ENCODE data around the gene KDM5C. TPM values are rescaled to one million over a fixed set of nuclear protein-coding genes. Genes with fewer than 3 reads are reported as not detected.
"Not testable (repeated sequence)": the region's sequence is repeated elsewhere in the genome, so short reads cannot be mapped to it uniquely, and the experiment has no call there.

The KDM5C gene
- total RNA-seq, 1 donor from 2014 or later = 86.8 TPM

- DNase-seq (ENCODE audit: low read depth in 2 of 2) = no peak
Observed at GRCh38 chrX:53194308-53194707, 30.7 kb downstream of the KDM5C start.

DNA sequence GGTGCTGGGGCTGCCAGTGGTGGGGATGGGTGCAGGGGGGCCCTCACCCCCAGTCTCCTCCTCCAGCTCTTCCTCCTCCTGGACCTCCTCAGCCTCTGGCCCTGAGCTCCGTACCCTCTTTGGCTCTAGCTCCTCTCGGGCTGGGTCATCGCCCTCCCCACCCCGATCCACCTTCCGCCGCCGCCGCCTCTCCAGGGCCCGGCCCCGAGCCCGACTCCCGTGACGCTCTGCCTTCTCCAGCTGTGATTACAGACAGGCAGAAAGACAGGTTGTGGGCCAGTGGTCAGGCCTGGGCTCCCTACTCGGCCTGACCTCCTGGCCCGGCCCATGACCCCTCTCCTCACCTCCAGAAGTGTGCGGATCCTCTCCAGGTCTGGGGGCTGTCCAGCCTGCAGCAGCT, 31.9 kb downstream of the KDM5C start:
- no peak for DNase-seq (ENCODE audit: low read depth in 2 of 2)

DNA sequence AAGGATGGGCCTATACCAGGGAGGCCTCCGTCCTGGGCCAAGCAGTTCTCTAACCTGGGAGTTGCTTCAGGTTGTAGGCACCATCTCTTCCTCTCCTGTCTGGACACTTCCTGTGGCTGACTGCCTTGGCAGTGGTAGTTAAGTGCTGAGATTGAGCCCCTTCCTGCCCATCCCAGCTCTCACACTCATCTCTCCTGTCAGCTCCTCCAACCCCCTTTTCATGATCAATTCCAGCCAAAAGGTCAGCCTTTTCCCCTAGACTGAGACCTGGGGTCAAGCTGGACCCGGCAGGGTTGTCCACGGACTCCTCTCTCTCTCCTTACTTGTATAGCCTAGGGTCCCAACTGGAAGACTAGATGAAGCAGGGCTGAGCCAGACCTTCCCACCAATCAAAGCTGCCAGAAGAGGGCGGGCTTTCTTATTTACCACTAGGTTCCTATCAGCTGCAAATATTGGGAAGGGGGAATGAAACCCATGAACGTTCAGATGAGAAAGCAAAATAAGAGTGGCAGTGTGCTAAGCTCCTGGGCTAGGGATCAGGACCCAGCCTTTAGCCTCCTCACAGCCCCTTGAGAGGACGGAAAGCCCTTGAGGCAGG, 34.5 kb downstream of the KDM5C start:
- DNase-seq (ENCODE audit: low read depth in 2 of 2) = no peak

DNA sequence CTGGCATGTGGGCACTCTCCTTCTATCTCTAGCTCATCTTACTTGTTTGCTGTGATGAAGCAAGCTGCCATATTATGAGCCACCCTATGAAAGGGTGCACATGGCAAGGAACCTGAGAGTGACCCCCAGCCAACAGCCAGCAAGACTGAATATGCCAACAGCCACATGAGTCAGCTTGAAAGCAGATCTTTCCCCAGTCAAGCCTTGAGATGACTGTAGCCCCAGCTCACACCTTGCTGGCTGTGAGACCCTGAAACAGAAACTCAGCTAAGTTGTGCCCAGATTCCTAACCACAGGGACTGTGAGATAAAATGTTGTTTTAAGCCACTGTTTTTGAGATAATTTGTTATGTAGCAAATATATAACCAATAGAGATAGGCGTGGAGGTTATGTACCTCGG, 36.2 kb downstream of the KDM5C start:
- DNase-seq (ENCODE audit: low read depth in 2 of 2) = no peak

DNA sequence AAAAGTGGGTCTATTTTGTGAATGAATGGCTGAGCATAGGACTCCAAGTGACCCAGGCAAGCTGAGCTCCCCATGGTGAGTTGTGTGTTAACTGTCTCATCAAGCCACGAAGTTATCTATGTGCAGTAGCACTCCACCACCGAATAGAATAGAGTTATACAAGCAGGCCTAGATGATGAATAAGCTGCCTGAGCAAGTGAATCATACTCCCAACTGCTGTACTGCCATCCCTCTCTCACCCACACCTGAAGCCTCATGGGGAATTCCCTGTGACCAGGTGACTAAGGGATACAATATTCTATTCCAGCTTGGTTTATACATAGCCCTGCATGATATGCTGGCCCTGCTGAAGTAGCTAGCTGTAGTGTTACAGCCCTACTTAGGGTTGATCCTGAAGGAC, 38.7 kb downstream of the KDM5C start:
- DNase-seq (ENCODE audit: low read depth in 2 of 2) = no peak

DNA sequence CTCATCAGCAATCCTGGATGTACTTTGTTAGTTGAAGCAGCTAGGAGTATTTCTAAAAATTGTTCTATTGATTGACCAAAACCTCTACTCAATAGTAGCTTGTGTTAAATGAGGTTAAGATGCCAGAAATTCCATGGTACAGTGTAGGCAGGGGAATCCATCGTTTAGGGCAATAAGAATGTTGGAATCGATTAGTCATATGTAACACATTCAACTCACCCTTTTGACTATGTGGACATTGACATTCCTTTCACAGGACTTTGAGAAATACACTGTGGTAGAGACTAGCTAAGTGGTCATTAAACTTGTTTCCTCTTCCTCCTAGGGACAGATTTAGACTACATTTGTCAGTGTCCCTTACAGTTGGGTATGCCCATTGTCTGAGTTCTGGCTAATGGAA, 40.2 kb downstream of the KDM5C start:
- DNase-seq (ENCODE audit: low read depth in 2 of 2) = no peak

GRCh38 chrX:53171356-53171755, 53.7 kb downstream of the KDM5C start:
- DNase-seq (ENCODE audit: low read depth in 2 of 2) = no peak

DNA sequence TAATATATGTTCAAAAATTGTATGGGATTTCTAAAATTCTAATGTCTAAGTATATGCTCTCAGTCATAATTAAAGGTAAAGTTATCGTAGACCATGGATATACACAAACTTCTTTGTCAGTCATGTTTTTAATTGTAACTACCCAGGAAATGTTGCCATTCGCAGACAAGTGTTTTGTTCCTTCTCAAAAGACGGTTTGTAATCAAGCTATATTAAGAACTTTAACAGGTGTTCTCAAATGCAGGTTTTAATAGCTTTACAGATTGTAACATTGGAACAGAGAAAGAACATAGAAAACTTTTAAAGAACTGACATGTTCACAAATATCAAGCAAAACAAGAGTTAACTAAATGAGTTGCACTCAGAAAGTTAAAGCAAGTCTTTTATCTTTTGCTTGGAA, 58.9 kb downstream of the KDM5C start:
- no peak for DNase-seq (ENCODE audit: low read depth in 2 of 2)

DNA sequence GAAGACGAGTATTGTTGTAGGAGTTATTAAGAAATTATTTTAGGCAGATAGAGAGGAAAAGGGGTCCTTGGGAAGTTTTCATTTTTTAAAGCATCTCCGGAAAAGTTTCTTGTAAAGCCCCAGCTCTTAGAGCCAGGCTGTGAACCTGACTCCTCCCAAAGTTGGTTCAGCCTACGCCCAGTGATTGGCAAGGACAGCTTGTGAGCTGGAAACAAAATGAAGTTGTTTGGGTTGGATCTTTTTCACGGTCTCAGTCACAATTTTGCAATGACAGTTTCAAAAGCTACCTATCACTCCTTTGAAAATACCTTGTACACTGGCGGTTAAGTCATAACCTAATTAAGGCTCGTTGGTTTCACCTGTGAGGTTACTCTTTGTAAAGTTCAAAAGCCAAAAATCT, 60.4 kb downstream of the KDM5C start:
- DNase-seq (ENCODE audit: low read depth in 2 of 2) = not testable (repeated sequence)

GRCh38 chrX:53163436-53163835, 61.6 kb downstream of the KDM5C start:
- no peak for DNase-seq (ENCODE audit: low read depth in 2 of 2)

GRCh38 chrX:53160297-53160983, 64.6 kb downstream of the KDM5C start:
- no peak for DNase-seq (ENCODE audit: low read depth in 2 of 2)

DNA sequence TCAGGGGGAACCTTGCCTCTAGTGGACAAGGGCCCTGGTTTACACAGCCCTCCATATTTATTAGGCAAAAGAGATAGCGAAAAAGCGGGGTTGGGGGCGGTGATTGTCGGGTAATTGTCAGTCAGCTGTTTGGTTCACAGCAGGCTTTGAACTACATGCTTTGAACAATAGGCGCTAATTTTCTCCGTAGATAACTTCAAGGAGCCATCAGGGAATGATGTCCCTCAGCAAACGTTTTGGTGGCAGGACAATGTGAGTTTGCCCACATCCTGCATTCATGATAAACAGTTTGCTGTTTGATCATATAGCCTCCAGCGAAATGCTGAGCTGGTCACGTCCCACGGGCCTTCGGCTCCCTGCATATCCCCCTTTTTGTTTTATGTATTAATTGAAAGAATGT, 65.8 kb downstream of the KDM5C start:
- DNase-seq (ENCODE audit: low read depth in 2 of 2) = no peak

GRCh38 chrX:53156207-53156596, 68.8 kb downstream of the KDM5C start:
- DNase-seq (ENCODE audit: low read depth in 2 of 2) = no peak

GRCh38 chrX:53155512-53156206, 69.3 kb downstream of the KDM5C start:
- DNase-seq (ENCODE audit: low read depth in 2 of 2) = no peak

GRCh38 chrX:53153581-53153980, 71.4 kb downstream of the KDM5C start:
- DNase-seq (ENCODE audit: low read depth in 2 of 2) = no peak

Other genes with a start within 250 kb of the KDM5C start
- gene GPR173, start 176.4 kb downstream of the KDM5C start, total RNA-seq = 0.90 and 1.8 TPM in 2 replicates
- gene TSPYL2, start 142.8 kb downstream of the KDM5C start, total RNA-seq = 4.9 and 7.6 TPM in 2 replicates
- gene KANTR, start 131.1 kb downstream of the KDM5C start, total RNA-seq = 5.0 and 5.6 TPM in 2 replicates
- gene IQSEC2, start 56.4 kb upstream of the KDM5C start, total RNA-seq = 0.39 and 0.76 TPM in 2 replicates
- 14.6 and 15.0 TPM in 2 replicates for gene SMC1A, start 197.4 kb upstream of the KDM5C start, total RNA-seq
- 0.13 TPM in 2 replicates for gene RIBC1, start 197.7 kb upstream of the KDM5C start, total RNA-seq
- 66.9 and 70.2 TPM in 2 replicates for gene HSD17B10, start 209.2 kb upstream of the KDM5C start, total RNA-seq